HepG2 (cell line): Measurements from ENCODE around the gene ZMIZ1. TPM values are rescaled to one million over a fixed set of nuclear protein-coding genes. Genes with fewer than 3 reads are reported as not detected.

ENCODE experiments used
- AKNA ChIP-seq: sonication (generic); formaldehyde crosslinking; IDR thresholded peaks from 2 replicates; pipeline ENCODE4 v1.4.0; 2020; ENCODE audit warnings: missing genetic modification reagents, borderline replicate concordance
- ATF6 ChIP-seq: sonication (generic); formaldehyde crosslinking; conservative IDR thresholded peaks from 2 replicates; pipeline ENCODE4 v1.4.0; 2020; ENCODE audit warnings: missing genetic modification reagents
- KMT2A ChIP-seq: sonication (generic); formaldehyde crosslinking; IDR thresholded peaks from 2 replicates; pipeline ENCODE4 v1.4.0; 2020; ENCODE audit warnings: missing genetic modification reagents
- REPIN1 ChIP-seq: sonication (generic); formaldehyde crosslinking; IDR thresholded peaks from 2 replicates; pipeline ENCODE4 v1.8.0; 2022; ENCODE audit warnings: missing genetic modification reagents, low read depth, mild to moderate bottlenecking, borderline replicate concordance
- SKIL ChIP-seq: sonication (generic); formaldehyde crosslinking; IDR thresholded peaks from 2 replicates; pipeline ENCODE4 v1.8.0; 2022; ENCODE audit warnings: missing genetic modification reagents, mild to moderate bottlenecking, moderate library complexity, borderline replicate concordance
- SMAD3 ChIP-seq: sonication (generic); formaldehyde crosslinking; IDR thresholded peaks from 2 replicates; pipeline ENCODE4 v1.4.0; 2020; ENCODE audit warnings: missing genetic modification reagents
- TIGD3 ChIP-seq: sonication (generic); formaldehyde crosslinking; IDR thresholded peaks from 2 replicates; pipeline ENCODE4 v1.5.1; 2020; ENCODE audit warnings: mild to moderate bottlenecking, missing genetic modification reagents, borderline replicate concordance
- ZNF274 ChIP-seq: sonication (generic); formaldehyde crosslinking; IDR thresholded peaks from 2 replicates; pipeline ENCODE4 v1.5.1; 2020; ENCODE audit warnings: mild to moderate bottlenecking, missing genetic modification reagents
- ZNF33A ChIP-seq: sonication (generic); formaldehyde crosslinking; IDR thresholded peaks from 2 replicates; pipeline ENCODE4 v1.5.1; 2020; ENCODE audit warnings: missing genetic modification reagents, mild to moderate bottlenecking, moderate library complexity, borderline replicate concordance
- ZNF513 ChIP-seq: sonication (generic); formaldehyde crosslinking; conservative IDR thresholded peaks from 2 replicates; pipeline ENCODE4 v1.5.0; 2020; ENCODE audit warnings: missing genetic modification reagents
- ZNF746 ChIP-seq: sonication (generic); formaldehyde crosslinking; IDR thresholded peaks from 2 replicates; pipeline ENCODE4 v1.8.0; 2022; ENCODE audit warnings: mild to moderate bottlenecking, missing genetic modification reagents
- ZNF782 ChIP-seq: sonication (generic); formaldehyde crosslinking; IDR thresholded peaks from 2 replicates; pipeline ENCODE4 v1.4.0; 2020; ENCODE audit warnings: missing genetic modification reagents, mild to moderate bottlenecking, borderline replicate concordance
- polyA plus RNA-seq, 8 experiments: library from polyadenylated mRNA; depleted of rRNA in 3 of 8; stranded (reverse) in 7 of 8; unstranded in 1 of 8; fragments of >200 nt; fragmentation: Illumina TruSeq in 4 of 8; extraction: Trizol in 4 of 8; gene quantifications; 2 replicates each; pipeline versions ENCODE4 v1.2.1 to v1.2.3, GENCODE V29; 2011 to 2016; ENCODE audit warnings: low read depth in 4 of 8, missing spikeins in 1 of 8, mixed read lengths in 1 of 8; ENCODE audit not compliant: insufficient read depth in 1 of 8
- total RNA-seq, 5 experiments: library from RNA; depleted of rRNA; stranded (reverse); fragments of >200 nt; fragmentation: Illumina TruSeq; extraction: Trizol; gene quantifications; 2 replicates each; pipeline ENCODE4 v1.2.3, GENCODE V29; 2016; ENCODE audit warnings: low read depth in 1 of 5

ZMIZ1 gene
- total and polyA plus RNA-seq, 2 of the 13 experiments (the other 11 are each of a cell fraction or from before 2014, with no cell fraction given) = 5.3 to 10.2 TPM

- TF ChIP-seq ZNF513 = no peak
- TF ChIP-seq REPIN1 (CRISPR knock-in tag) = peak; percentile 67; the same call in 1 of the 2 replicates
- peak; percentile 78; the same call in 1 of the 2 replicates for TF ChIP-seq ZNF746
- TF ChIP-seq ATF6 (CRISPR knock-in tag) = no peak
- peak; percentile 65 for TF ChIP-seq SKIL (CRISPR knock-in tag)
- TF ChIP-seq KMT2A (CRISPR knock-in tag) = no peak
- no peak for TF ChIP-seq AKNA (CRISPR knock-in tag)
- TF ChIP-seq ZNF782 (CRISPR knock-in tag) = 0 out of 2 replicates have a peak, but pooled peaks have one; percentile 4
- peak; percentile 56; the same call in 1 of the 2 replicates for TF ChIP-seq ZNF274 (CRISPR knock-in tag)
- no peak for TF ChIP-seq ZNF33A
- TF ChIP-seq TIGD3 (CRISPR knock-in tag) = no peak
- TF ChIP-seq SMAD3 (CRISPR knock-in tag) = no peak
Measured at GRCh38 chr10:79067241-79068202, 1.2 kb upstream of the ZMIZ1 start (continued).
